GM12891 (cell line): ENCODE data around the gene RNASE7.

Experiments used
- PAX5 ChIP-seq: IDR thresholded peaks from 2 replicates; pipeline ENCODE4 v1.6.1; 2011; ENCODE audit warnings: low read length, moderate library complexity, mild to moderate bottlenecking; ENCODE audit not compliant: insufficient read depth, severe bottlenecking
- POLR2A ChIP-seq: IDR thresholded peaks from 2 replicates; pipeline ENCODE4 v1.6.1; 2011; ENCODE audit warnings: low read depth, low read length, control low read depth
- POLR2AphosphoS5 ChIP-seq: IDR thresholded peaks from 2 replicates; pipeline ENCODE4 v1.6.1; 2011; ENCODE audit warnings: low read depth, low read length, control low read depth
- SPI1 ChIP-seq: IDR thresholded peaks from 2 replicates; pipeline ENCODE4 v1.6.1; 2011; ENCODE audit warnings: low read depth, low read length, control low read depth
- TAF1 ChIP-seq: IDR thresholded peaks from 2 replicates; pipeline ENCODE4 v1.6.1; 2011; ENCODE audit warnings: low read depth, low read length, control low read depth

DNA sequence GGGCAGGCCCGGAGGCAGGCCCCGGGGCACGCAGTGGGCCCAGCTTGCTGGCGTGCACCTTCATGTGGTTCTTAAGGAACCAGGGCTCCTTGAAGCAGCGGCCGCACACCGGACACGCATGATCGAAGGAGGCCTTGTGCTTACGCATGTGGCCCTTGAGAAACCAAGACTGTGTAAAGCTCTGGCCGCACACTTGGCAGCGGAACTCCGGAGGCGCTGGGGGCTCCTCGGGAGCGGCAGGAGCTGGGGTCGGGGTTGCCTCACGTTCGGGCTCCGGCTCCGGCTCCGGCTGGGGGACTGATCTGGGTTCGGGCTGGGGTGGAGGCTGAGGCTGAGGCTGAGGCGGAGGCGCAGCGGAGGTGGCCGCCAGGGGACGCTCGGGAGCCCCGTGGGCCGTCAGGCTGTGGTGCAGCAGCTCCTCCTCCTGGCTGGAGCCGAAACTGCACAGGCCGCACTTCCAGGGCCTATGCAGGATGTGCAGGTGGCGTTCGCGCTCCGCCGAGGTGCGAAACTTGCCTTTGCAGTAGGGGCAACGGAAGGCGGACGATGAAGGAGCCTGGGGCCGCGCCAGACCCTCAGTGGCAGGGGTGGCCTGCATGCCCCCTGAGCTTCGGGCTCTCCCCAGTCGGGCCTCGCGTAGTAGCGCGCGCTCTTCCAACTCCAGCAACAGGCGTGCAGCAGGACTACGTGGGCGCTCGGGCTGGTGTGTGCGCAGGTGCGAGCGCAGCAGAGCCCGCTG, 50.3 kb downstream of the RNASE7 start:
- TF ChIP-seq POLR2A (no peak), POLR2AphosphoS5 (no peak), TAF1 (no peak), PAX5 (peak; percentile 60), SPI1 (no peak)
